ENCODE results near the gene ACD.

DNA sequence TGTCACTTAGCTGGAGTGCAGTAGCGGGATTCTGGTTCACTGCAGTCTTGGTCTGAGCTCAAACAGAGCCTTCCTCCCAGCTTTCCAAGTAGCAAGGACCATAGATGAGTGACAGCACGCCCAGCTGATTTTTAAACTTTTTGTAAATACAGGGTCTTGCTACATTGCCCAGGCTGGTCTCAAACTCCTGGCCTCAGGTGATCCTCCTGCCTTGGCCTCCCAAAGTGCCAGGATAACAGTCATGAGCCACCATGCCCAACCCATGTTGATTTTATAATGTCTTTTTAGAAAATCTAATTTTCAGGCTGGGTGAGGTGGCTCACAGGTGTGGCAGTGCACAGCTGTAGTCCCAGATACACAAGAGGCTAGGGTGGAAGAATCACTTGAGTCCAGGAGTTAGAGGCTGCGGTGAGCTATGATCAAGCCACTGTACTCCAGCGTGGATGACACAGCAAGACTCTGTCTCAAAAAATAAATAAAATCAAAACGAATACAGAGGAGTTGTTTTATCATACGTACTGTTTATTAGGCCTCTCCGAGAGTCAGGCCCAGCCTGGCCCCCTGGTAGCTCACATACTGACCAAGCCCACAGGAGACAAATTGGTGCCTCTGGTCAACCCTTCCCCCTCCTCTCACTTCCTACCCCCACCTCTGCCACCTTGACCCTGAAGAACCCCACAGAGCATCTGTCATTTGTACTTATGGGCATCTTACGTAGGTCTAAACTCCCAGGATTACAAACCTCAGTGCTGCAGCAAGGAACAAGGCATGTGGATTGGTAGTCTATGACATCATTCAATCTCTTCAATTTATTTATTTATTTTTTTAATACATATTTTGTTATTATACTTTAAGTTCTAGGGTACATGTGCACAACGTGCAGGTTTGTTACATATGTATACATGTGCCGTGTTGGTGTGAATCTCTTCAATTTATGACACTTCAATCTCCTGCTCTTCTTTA lies 20.2 kb upstream of the ACD start:
- TF ChIP-seq, protein P1, sequence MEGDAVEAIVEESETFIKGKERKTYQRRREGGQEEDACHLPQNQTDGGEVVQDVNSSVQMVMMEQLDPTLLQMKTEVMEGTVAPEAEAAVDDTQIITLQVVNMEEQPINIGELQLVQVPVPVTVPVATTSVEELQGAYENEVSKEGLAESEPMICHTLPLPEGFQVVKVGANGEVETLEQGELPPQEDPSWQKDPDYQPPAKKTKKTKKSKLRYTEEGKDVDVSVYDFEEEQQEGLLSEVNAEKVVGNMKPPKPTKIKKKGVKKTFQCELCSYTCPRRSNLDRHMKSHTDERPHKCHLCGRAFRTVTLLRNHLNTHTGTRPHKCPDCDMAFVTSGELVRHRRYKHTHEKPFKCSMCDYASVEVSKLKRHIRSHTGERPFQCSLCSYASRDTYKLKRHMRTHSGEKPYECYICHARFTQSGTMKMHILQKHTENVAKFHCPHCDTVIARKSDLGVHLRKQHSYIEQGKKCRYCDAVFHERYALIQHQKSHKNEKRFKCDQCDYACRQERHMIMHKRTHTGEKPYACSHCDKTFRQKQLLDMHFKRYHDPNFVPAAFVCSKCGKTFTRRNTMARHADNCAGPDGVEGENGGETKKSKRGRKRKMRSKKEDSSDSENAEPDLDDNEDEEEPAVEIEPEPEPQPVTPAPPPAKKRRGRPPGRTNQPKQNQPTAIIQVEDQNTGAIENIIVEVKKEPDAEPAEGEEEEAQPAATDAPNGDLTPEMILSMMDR (IDR thresholded peaks at IDR 0.05): no peak
- TF ChIP-seq POLR2AphosphoS5 (IDR thresholded peaks at IDR 0.05; ENCODE audit: insufficient read depth in 1 of 2, low read depth in 1 of 2): no peak
